ENCODE data around the gene PAX2.

GRCh38 chr10:100841528-100841927 is 96.1 kb downstream of the PAX2 start:
- TF ChIP-seq CTCF (IDR thresholded peaks at IDR 0.05; ENCODE audit: insufficient read depth, low read depth, low read length) (no peak), EZH2 (IDR thresholded peaks at IDR 0.05; ENCODE audit: insufficient read depth, low read length) (no peak)

All from astrocyte (in vitro differentiated cells and primary cell).